Left hindlimb (tissue), 1 donor: ENCODE data around the gene SYMPK.
"Not testable (repeated sequence)": the region's sequence is repeated elsewhere in the genome, so short reads cannot be mapped to it uniquely, and the experiment has no call there.

Experiments used
- DNase-seq: peaks from one replicate; pipeline ENCODE4 v3.0.0-alpha.2; 2018

The SYMPK gene

DNA sequence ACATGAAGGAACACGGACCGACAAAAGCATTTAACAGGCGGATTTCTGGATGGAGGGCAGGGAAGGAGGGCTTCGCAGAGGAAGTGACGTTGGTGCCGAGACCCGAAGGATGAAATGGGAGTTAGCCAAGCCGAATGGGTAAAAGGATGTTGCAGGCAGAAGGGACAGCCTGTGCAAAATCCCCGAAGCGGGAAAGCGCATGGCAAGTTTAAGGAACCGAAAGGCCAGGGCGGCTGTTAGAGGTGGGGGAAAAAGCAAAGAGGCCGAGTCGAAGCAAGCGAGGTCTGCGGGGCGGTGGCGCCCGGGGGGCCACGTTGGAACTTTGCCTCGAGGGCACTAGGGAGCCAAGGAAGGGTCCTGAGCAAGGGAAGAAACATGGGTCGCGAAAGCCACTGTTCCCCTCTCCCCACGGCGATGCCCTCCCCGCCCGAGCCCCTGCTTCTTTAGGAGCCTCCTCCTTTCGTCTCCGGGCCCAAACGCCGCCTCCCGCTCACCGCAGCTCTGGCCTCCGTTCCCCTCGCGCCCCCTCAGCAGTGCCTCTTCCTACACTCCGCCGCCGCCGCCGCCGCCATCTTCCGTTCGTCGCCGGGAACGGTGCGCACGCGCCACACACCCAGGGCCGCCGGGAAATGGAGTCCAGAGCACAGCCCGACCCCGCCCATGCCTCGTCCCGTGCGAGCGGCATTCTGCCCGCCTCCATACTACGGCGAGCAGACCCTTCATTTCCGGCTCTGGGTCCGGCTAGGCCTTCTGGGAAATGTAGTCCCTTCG lies at the start of gene SYMPK:
SYMPK (minus strand) TSS at position 584 of the 771 bp plus-strand sequence. CDS start 8,652 bp downstream, outside the sequence.
- DNase-seq = peak; percentile 100

- no peak for DNase-seq
Observed at GRCh38 chr19:45911291-45911690, 48.3 kb upstream of the SYMPK start.

DNA sequence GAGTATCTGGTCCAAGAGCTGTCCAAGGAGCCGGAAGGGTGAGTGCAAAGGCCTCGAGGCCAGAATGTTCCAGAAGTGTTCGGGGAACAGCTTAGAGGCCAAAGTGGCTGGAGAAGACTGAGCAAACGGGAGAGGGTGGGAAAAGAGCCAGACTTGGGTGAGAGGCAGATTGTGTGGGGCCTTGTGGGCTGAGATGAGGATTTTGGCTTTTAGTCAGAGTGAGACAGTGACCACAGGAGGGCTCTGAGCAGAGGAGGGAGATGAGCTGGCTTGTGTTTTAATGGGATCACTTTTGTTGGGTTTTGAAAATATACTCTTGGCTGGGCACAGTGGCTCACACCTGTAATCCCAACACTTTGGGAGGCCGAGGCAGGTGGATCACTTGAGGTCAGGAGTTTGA lies 46.0 kb upstream of the SYMPK start:
- DNase-seq = no peak

DNA sequence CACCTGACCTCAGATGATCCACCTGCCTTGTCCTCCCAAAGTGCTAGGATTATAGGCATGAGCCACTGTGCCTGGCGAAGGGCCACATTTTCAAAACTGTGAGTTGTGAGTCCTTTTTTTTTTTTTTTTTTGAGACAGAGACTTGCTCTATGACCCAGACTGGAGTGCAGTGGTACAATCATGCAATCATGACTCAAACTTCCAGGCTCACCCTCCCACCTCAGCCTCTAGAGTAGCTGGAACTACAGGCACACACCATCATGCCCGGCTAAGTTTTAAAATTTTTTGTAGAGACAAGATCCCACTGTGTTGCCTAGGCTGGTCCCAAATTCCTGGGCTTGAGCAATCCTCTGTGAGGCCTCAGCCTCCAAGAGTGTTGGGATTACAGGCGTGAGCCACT lies 43.3 kb upstream of the SYMPK start:
- DNase-seq = no peak

GRCh38 chr19:45905011-45905410 lies 42.1 kb upstream of the SYMPK start:
- no peak for DNase-seq

DNA sequence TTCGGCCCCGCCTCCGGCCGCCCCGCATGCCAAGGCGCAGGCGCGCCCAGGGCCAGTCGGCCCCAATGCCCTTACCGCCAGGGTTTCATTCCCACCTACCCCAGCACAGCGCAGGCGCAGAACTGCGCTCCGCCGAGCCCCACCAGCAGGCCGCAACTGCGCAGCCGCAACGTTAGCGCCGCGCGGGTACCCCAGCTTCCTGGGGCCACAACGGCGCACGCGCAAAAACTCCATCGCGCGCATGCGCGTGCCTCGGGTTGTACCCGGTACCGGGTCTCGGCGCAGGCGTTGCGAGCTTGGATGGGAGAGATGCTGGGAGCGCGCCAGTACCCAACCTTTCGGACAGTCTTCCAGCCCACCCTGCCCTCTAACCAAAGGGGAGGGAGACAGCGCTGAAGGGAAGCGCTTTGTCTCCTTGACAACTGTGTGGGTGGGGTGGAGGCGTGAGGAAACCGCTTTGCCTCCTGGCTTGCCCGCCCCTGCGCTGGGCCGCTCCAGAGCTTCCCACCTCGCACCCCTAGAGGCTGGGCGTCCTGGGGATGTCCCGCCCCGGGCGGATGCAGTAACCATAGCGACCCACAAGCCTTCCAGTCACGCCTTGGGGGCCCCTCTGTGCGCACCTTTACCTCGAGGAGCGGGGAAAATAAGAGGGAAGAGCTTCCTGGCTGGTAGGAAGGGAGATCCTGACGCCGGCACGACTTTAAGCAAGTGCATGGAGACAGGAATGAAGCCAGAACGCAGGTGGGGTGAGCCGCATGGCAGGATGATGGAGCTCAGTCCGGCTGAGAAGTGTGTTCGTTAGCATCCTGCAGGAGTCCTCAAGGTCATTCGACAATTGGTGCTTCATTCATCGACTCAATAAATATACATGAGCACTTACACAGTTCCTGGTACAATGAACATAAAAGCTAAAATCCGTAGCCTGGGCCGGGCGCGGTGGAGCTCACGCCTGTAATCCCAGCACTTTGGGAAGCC lies 40.0 kb upstream of the SYMPK start:
- peak; percentile 99 for DNase-seq

- peak; percentile 46 for DNase-seq
Observed at GRCh38 chr19:45901912-45902650, 39.1 kb upstream of the SYMPK start, which contains the start of gene MYPOP. Gene MYPOP (minus strand): TSS chr19:45902613. CDS start chr19:45901773, 840 bp downstream.

- DNase-seq = peak; percentile 53
Observed at GRCh38 chr19:45901432-45901911, 38.5 kb upstream of the SYMPK start.

DNA sequence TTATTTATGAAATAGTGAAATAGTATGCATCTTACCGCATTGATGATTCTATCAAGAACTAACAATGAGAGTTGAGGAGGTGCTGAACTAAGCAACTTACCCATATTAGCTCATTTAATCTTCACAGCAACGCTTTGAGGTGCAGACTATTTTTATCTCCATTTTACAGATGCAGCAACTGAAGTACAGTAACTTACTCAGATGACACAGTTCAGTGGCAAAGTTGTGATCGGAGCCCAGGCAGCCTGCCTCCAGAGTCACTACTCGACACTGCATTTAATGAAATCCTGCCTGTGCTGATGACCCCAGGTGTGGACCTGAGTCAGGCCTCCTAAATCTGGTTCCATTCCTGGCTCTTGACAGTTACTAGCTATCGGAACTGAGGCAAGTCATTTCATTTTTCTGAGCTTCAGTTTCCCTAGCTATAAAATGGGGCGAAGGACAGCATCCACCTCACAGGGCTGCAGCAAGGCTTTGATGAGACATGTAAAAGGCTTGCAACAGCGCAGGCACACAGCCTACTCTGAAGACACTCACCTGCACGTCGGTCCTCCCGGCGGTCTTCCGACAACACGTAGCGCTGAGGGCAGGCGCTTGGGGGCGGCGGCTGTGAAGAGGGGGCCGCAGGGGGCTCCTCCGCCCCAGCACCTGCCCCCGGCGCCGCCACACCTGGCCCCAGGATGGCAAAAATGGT lies 37.9 kb upstream of the SYMPK start:
- DNase-seq = no peak

DNA sequence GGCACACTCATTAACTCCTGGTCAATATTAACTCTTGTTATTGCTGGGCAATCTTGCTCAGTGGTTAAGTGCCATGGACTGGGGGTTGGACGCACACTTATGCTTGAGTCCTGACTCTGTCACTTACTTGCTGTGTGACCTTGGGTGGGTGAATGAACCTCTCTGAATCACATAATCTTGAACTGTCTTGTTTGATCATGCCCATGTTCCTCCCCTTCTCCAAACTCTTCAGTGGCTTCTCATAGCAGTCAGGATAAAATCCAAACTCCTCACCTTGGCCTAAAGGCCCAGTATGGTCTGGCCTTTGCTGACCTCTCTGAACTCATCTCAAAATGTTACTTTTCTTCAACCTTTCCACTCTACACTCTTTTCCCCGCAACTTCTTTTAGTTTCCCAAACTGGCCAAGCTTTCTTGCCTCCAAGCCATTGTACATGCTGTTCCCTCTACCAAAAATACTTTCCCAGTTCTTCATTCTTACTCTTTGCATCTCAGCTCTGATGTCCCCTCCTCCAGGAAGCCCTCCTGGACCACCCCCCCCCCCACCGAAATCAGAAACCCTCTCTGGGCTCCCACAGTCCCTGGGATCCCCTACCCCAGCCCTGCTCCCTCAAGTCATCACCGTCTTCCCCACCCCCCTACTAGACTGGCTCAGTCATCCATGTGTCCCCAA lies 37.1 kb upstream of the SYMPK start:
- DNase-seq = no peak

- no peak for DNase-seq
Observed at GRCh38 chr19:45899253-45899652, 36.3 kb upstream of the SYMPK start.

DNA sequence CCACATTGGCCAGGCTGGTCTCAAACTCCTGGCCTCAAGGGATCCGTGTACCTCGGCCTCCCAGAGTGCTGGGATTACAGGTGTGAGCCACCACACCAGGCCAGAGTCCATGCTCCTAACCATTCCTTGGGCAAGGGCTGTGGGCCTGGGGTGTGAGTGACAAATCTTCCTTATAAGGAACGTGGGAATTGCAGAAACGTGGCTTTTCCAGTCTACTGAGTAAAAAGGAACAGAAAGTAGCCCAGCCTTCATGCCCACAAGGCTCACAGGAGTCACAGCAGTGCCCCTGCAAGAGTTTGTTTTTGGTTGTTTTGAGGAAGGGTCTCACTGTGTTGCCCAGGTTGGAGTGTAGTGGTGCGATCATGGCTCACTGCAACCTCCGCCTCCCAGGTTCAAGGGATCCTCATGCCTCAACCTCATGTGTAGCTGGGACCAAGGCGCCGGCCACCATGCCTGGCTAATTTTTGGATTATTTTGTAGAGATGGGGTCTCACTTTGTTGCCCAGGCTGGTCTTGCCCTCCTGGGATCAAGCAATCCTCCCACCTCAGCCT lies 34.4 kb upstream of the SYMPK start:
- no peak for DNase-seq

- not testable (repeated sequence) for DNase-seq
Observed at GRCh38 chr19:45895983-45896599, 33.1 kb upstream of the SYMPK start.

- no peak for DNase-seq
Observed at GRCh38 chr19:45895519-45895972, 32.6 kb upstream of the SYMPK start.

DNA sequence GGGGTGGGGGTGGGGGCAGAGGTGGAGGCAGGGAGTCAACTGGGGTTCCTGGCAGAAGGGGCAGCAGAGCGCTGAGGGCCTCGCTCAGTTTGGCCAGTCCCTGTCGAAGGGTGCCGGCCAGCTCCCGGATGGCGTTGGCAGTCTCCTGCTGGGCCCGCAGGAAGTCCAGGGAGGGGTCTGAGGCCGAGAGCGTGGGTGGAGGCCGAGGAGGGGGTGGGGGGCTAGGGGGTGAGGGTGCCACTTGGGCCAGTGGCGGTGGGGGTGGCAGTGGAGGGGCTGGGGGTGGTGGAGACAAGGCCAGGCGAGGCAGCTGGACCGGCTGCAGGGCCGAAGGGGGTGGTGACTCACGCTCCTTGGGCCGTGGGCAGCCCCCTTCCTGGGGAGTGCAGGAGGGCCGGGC lies 27.9 kb upstream of the SYMPK start:
- no peak for DNase-seq

GRCh38 chr19:45889210-45889885 lies 26.4 kb upstream of the SYMPK start:
- no peak for DNase-seq

DNA sequence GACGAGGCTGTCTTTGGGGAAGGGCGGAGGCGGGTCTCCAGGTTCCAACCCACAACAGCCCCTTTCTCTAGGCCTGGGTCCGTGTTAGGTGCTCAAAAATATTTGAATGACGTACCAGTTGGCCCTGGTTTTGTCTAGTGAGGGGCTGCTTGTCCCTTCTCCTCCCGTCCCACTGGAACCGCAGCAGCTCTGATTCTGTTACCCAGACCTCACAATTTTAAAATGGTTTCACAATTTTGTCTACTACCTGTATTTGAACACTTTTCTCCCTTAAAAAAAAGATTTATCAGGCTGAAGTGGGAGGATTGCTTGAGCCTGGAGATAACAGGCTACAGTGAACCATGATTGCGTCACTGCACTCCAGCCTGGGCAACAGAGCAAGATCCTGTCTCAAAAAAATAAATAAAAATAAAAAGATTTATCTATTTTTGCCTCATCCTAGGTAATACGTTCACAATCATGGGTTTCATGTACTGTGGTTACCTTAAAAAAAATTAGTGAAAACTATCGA lies 24.3 kb upstream of the SYMPK start:
- DNase-seq = no peak

GRCh38 chr19:45886427-45887199 lies 23.7 kb upstream of the SYMPK start:
- peak; percentile 94 for DNase-seq
